ENCODE measurements around the gene ADAMTS16.
"Not testable (repeated sequence)": the region's sequence is repeated elsewhere in the genome, so short reads cannot be mapped to it uniquely, and the experiment has no call there.

Gene ADAMTS16, protein sequence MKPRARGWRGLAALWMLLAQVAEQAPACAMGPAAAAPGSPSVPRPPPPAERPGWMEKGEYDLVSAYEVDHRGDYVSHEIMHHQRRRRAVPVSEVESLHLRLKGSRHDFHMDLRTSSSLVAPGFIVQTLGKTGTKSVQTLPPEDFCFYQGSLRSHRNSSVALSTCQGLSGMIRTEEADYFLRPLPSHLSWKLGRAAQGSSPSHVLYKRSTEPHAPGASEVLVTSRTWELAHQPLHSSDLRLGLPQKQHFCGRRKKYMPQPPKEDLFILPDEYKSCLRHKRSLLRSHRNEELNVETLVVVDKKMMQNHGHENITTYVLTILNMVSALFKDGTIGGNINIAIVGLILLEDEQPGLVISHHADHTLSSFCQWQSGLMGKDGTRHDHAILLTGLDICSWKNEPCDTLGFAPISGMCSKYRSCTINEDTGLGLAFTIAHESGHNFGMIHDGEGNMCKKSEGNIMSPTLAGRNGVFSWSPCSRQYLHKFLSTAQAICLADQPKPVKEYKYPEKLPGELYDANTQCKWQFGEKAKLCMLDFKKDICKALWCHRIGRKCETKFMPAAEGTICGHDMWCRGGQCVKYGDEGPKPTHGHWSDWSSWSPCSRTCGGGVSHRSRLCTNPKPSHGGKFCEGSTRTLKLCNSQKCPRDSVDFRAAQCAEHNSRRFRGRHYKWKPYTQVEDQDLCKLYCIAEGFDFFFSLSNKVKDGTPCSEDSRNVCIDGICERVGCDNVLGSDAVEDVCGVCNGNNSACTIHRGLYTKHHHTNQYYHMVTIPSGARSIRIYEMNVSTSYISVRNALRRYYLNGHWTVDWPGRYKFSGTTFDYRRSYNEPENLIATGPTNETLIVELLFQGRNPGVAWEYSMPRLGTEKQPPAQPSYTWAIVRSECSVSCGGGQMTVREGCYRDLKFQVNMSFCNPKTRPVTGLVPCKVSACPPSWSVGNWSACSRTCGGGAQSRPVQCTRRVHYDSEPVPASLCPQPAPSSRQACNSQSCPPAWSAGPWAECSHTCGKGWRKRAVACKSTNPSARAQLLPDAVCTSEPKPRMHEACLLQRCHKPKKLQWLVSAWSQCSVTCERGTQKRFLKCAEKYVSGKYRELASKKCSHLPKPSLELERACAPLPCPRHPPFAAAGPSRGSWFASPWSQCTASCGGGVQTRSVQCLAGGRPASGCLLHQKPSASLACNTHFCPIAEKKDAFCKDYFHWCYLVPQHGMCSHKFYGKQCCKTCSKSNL

DNA sequence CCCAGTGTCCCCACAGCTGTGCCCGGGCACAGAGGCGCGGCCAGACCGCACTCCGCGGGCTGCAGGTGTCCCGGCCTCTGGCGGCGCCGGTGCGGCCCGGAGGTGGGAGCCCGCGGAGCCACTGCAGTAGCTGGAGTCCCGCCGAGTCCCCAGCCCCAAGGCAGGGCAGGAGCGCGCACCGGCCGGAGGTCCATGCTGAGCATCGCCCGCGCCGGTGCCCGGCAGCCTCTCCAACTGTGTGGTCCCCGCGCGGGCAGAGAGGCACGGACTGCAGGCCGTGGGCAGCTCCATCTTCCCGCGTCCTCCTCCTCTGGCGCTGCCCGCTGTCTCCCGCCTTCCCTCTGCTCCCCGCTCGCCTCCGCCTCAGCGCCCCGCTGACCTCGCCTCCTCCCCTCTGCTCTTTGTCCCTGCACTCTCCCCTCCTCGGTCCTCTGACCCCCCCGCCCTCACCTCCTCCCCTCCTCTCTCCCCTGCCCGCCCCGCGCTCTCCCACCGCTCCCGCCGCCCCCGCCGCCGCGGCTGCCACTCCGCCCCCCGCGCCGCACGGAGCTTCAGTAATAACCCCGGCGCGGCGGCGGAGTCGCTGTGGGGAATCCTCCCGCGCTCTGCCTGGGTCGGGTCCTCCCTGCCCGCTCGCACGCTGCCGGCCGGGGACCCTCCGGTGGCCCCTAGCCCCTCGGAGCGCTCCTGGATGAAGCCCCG, at the start of gene ADAMTS16:
Gene ADAMTS16 (plus strand): TSS at position 554 of the 702 bp plus-strand sequence. CDS start 138 bp downstream, at position 692.
- DNase-seq (ENCODE audit: low read depth) = no peak

DNA sequence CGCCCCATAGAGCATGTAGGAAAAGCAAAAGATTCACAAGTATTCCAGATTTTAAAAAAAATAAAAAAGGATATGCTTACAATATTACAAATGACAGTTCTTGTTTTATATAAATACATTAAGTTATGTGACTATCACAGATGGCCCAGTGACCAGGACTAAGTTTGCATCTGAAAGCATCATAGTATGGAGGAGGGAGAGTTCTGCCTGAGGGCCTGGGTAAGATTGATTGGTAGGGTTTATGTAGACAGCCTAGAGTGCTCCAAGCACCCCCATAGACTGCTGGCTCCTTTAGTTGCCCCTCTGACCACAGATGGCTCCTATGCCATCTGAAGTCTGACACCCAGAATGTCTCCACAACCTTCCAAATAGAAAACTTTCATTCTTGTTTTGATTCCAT, 48.0 kb upstream of the ADAMTS16 start:
- DNase-seq (ENCODE audit: low read depth) = no peak

DNA sequence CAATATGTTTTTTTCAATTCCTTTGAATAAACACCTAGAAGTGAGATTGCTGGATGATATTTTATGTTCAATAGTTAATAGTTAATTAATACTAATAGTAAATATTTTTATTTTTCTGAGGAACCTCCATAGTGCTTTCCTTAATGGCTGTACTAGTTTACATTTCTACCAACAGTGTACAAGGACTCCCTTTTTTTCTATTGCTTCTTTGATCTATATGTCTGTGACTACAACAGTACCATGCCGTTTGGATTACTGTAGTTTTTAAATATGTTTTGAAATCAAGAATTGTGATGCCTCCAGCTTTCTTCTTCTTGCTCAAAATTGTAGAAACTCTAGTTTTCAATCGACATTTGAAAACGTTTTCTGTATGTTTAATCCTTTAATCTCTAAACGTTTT, 39.5 kb upstream of the ADAMTS16 start:
- no peak for DNase-seq (ENCODE audit: low read depth)

DNA sequence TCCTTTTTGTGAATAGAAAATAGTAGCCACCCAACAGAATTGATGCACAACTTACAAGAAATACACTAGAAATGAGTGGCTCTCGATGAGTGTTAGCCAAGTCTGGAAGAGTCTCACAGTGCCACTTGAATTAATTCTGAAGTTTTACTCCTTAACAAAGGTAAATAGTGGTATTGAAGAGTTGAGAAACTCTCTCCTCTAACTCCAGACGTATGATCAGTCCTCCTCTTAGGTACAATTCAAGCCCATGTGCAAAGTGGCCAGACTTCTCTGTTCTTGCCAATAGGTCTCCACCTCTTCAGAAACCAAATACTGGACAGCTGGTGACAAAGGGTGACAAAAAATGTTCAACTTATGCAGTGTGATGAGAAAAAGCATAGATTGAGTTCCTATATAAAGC, 38.5 kb upstream of the ADAMTS16 start:
- DNase-seq (ENCODE audit: low read depth) = no peak

DNA sequence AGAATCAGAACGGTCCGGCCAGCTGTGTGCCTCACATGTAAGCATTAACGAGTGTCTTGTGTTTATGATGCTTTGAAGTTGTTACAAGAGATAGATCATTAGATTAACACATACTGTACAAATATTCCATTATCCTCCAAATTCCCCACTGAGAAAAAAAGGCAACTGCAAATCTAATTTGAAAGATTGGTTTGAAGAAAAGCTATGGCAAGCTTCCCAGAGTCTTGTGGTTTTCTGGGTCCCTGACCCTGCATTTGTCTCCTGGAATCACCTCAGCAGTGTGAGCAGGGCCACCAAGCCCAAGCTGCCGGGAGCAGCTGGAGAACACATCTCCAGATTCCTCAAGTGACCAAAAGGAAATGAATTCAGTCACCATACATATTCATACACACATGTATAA, 36.9 kb upstream of the ADAMTS16 start:
- no peak for DNase-seq (ENCODE audit: low read depth)

DNA sequence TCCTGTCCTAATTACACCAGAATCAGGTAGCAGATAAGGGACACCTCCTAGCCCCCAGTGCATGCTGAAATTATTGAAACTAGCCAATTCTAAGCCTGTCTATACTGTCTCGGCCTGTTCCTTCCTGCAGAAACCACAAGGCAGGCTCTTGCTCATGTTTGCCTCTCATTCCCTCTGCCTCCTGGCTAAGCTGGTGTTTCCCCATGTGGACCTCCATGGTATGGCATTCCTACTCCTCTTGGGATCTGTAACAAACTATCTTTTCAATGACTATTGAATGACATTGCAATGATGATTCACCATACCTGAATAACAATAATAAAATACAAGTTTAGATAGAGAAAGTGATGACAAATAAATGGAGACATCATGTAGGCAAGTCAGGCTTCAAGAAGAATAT, 35.6 kb upstream of the ADAMTS16 start:
- no peak for DNase-seq (ENCODE audit: low read depth)

DNA sequence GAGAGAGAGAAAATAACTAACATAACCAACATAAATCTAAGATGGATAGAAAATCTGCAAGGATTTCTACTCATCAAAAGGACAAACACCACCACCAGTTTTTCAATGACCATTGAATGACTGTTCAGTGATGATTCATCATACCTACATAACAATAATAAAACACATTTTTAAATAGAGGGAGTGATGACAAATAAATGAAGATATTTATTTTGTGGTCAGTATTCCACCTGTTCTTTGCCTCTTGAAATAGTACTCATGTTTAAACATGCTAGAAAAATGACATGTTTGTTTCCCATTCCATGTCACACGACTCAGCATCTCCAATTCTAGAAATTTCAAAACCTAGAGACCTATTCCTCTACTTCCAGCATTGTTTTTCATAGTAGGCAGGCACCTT, 34.6 kb upstream of the ADAMTS16 start:
- no peak for DNase-seq (ENCODE audit: low read depth)

DNA sequence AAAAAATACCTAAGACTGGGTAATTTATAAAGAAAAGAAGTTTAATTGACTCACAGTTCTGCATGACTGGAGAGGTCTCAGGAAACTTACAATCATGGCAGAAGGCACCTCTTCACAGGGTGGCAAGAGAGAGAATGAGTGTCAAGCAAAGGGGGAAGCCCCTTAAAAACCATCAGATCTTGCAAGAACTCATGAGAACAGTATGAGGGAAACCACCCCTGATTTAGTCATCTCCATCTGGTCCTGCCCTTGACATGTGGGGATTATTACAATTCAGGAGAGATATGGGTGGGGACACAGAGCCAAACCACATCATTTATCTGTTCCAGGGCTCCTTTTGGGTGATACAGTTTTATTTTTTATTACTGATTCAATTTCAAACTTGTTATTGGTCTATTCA, 23.2 kb upstream of the ADAMTS16 start:
- DNase-seq (ENCODE audit: low read depth) = no peak

DNA sequence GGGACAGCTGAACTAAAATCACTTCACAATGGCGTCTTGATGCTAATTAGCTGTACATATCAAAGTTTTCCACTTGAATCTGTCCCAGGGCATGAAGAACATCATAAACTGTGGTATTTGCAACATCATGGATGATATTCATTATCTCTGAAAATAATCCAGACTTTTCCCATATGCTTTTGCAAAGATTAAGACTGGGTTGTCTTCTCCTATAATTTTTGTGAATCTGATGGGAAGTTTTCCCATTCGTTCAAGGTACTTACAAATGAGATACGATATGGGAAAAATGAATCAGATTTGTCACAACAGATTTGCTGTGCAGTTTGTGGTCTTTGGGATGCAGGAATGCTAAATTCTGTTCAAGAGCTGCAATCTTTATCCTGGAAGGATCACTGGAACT, 17.4 kb upstream of the ADAMTS16 start:
- no peak for DNase-seq (ENCODE audit: low read depth)

DNA sequence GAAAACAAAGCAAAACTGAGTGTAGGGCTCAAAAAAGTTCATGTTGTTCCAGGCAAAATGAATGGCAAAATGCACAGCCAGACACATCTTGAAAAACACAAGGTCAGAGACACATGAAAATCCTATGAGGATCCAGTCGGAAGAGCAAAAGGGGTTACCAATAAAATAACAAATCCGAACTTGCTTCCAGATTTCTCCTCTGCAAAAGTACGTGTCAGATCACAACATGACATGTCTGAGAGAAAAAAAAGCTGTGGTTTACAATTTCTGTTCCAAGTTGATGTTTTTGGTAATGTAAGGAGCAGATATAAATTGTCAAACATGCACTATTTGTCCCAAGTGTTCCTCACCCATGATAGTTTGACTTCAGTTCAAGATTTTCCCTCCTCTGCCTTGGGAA, 15.9 kb upstream of the ADAMTS16 start:
- no peak for DNase-seq (ENCODE audit: low read depth)

DNA sequence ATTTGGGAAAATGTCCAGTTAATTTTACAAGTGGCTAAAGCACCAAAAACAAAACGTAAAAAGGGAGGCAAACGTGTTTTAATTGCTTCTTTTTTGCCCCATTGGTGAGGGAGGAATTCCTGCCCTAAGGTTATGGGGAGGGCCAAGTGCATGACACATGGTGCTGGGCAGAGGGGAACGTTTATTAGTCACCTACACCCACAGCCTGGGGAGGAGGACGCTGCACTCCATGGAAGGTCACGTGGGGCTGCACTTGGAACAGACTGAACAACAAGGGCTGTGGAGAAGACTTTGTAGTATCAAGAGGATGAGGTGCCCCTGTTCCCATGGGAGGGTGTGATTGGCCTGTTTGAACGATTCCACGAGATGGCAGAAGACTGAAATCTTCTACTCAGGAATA, 13.7 kb upstream of the ADAMTS16 start:
- no peak for DNase-seq (ENCODE audit: low read depth)

DNA sequence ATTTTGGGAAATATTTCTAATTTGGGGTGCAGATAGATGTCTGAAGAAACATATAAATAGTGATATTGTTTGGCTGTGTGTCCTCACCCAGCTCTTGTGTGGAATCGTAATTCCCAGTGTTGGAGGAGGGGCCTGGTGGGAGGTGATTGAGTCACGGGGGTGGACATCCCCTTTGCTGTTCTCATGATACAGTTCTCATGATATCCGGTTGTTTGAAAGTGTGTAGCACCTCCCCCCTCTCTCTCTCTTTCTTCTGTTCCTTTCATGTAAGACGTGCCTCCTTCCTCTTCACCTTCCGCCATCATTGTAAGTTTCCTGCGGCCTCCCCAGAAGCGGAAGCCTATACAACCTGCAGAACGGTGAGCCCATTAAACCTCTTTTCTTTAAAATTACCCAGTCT, 11.4 kb upstream of the ADAMTS16 start:
- DNase-seq (ENCODE audit: low read depth) = no peak

DNA sequence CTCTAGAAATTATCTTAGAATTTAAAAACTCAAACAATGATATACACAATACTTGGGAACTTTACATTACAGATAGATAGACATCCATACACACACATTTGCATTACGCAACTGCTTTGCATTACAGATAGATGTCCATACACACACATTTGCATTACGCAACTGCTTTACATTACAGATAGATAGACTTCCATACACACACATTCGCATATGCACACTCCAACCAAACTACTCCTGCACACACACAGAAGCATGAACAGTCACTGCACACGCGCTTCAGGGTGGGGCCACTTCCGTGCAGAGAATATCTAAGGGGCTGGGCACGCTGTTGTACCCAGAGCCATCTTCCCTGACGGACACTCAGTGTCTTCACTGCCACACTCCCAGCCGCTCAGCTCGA, 7.9 kb upstream of the ADAMTS16 start:
- DNase-seq (ENCODE audit: low read depth) = no peak

DNA sequence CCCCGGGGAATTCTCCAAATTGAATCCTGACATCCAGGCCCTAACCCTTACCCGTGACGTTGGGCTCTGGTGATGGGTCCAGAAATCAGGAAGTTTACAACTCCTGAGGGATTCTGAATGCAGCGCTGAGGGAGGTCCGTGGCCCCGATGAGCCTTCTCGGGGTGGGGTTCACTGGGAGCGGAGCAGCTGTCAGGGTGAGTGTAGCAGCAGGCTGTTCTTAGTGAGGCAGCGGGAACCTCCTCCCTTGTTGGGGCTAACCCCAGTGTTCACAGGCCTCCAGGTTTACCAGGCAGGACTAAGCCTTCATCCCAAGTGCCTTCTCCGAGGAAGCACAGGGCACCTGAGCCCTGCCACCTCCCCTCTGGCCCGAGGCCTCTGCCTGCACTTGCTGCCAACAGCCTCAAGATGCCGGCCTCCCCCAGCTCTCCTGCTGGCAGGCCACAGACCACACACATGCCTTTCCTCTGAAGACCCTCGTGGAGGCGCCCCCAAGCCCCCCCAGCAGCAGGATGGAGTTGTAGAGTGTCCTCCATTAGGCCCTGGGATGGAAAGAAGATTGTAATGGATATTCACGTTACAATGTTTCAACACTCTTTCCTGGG, 7.3 kb upstream of the ADAMTS16 start:
- DNase-seq (ENCODE audit: low read depth) = no peak

DNA sequence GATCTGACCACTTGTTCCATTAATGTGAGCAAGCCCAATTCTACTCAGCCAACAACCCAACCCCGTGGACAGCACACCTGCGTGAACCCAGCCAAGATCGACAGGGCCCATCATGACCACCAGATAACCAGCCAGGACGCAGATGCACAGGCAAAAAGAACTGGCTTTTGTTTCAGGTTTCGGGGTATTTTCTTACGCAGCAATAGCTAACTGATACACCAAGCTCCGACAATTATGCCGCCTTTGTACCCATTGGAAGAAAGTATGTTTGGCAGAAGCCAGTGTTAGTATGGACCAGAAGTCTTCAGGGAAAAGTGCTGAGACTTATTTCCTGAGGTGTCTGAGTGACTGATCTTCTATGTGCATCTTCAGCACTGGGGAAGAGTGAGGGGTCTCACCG, 6.0 kb upstream of the ADAMTS16 start:
- no peak for DNase-seq (ENCODE audit: low read depth)

DNA sequence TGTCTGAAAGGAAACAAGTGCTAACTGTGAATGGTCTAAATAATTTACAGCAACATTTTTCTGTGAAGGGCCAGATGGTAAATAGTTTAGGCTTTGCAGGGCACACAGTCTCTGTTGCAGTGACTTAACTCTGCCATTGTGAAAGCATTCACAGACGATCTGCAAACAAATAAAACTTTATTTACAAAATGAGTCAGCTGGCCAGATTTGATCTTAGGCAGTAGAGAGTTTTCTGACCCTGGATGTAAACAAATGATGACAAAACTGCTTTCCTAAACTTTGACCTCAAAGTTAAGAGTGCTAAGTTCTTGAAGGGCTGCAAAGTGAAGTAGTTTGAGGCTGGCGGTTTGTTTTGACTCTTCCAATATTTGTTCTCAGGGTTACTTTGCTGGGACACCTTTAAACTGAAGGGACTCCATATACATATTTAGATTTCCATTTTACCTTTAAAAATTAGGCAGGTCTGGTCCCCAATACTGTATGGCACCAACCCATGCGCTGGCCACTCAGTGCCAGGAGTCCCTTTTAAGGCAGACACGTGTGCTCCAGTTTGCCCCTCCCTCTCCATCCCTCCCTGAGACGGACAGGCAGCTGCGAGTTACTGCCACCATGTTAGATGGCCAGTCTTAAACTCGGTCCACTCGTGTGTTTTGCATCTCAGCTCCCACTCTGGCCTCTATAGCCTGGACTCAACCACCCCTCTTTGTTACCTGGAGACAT, 4.0 kb upstream of the ADAMTS16 start:
- DNase-seq (ENCODE audit: low read depth) = no peak

DNA sequence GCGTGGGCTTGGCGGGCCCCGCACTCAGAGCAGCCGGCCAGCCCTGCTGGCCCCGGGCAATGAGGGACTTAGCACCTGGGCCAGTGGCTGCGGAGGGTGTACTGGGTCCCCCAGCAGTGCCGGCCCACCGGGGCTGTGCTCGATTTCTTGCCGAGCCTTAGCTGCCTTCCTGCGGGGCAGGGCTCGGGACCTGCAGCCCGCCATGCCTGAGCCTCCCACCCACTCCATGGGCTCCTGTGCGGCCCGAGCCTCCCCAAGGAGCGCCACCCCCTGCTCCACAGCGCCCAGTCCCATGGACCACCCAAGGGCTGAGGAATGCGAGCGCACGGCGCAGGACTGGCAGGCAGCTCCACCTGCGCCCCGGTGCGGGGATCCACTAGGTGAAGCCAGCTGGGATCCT, 2.3 kb upstream of the ADAMTS16 start:
- not testable (repeated sequence) for DNase-seq (ENCODE audit: low read depth)

DNA sequence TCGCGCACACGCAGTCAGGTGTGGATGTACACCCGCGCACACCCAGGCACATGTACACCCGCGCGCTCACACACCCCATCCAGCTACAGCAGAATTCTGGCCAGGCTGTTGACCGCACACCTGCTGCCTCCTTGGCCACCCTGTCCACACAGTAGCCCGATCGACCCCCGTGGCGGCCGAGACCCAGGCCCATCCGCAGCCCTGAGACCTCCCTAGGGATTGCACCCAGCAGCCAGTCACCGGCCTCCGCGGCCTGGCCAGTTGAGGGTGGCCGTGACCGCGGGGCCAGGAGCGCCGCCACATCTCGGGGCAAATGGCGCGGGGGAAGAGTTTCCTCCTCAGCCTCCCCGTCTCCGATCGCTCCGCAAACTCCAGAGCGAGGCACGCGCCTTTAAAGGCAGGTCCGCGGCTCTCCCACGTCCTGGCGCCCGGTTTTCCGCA, 774 bp upstream of the ADAMTS16 start:
- no peak for DNase-seq (ENCODE audit: low read depth)

DNA sequence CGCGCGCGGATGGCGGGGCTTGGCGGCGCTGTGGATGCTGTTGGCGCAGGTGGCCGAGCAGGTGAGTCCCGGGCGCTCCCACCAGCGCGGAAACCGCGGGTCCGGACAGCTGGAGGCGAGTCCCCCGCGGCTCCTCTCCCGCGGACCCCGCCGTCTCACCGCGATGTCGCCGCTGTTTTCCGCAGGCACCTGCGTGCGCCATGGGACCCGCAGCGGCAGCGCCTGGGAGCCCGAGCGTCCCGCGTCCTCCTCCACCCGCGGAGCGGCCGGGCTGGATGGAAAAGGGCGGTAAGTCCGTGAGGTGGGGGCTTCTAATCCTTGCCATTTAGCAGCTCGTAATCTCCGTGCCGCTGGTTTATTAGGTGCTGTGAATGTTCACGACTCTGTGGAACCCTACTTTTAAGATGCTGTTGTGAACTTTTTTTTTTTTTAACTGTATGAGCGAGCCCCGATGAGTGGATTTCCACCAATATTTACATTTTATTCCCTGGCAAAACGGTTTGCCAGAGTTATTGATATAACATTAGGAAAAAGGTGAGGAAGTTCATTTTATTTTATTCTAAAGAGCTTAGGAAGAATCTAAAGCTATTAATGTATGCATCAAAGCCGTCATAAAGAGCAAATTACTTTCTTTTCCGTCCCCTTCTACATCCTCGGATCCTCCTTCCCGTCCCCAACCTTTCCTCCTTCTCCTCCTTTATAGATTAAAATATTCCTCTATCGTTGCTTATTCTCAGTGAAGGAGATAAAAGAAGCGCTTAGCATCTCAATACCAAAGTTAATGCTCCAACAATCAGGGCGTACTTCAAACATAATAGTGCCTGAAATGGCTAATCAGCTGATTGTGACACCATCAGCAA, 579 bp downstream of the ADAMTS16 start:
- no peak for DNase-seq (ENCODE audit: low read depth)

DNA sequence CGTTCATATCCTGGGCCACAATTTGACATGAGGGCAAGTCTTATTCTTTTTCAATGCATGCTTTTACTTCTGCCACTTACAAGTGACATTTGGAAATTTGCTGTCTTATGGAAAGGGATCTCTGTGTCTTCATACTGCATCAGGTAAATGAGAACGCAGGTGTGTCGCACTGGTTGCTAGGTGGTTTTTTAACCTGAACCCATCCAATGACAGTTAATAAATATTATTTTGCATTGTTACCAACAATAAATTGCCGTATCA, 1.1 kb downstream of the ADAMTS16 start:
- DNase-seq (ENCODE audit: low read depth) = no peak

Measured in activated T-cell treated with anti-CD3 and anti-CD28 coated beads for 24 hours (primary cell).